Measurements from ENCODE around the gene MADCAM1. TPM values are rescaled to one million over a fixed set of nuclear protein-coding genes. Genes with fewer than 3 reads are reported as not detected.

MADCAM1 gene
- total and polyA plus RNA-seq, 4 donors: 0.24 to 4.4 (median 0.61) TPM

DNA sequence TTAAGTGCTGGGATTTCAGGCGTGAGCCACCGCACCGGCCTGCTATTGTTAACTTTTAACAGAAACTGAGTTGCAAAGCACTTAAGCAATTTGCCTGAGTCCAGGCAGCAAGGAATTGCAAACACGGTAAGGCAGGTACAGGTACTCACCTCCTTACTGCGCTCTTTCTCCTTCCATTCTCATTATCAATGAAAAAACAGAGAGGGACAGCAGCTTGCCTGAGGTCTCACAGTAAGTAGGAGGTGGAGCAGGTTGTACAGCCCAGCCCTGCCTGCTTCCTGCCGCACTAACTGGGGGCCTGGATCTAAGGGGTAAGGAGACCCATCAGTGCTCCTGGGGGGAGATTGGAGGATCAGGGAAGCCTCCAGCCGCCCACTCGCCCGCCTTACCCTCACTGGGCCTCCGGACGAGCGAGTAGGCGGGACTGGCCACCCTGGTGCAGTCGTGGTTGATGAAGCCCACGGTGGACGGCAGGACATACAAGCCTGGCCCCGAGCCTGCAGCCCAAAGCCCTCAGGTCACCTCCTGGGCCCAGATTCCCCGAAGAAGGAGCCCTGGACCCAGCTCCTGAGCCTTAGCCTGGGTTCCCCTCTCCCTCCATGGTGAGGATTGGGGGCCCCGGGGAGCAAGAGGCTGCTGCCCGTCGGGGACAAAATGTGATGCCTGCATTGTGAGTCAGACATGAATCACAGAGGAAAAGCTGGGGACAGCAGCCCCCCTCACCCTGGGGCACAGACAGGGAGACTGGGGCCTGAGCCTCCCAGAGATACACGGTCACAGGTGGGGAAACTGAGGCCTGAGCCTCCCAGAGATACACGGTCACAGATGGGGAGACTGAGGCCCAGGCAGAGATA lies 24.1 kb upstream of the MADCAM1 start:
- Histone ChIP-seq H3K9ac (ENCODE audit: insufficient read depth in 1 of 2, low read length in 2 of 2) (no peak overlapping the region), H3K27ac (ENCODE audit: low read depth in 1 of 2, low read length in 1 of 2) (no peak overlapping the region), H3K4me3 (no peak overlapping the region), H3K4me1 (ENCODE audit: control insufficient read depth in 5 of 5, insufficient read depth in 5 of 5, low read length in 5 of 5) (peaks cover 0 to 2% (median 0%) of the 10 kb centered on the region in 5 donors), H3K36me3 (ENCODE audit: control insufficient read depth in 4 of 4, insufficient read depth in 4 of 4, low read length in 4 of 4) (no peaks in the 10 kb centered on the region), H3K9me3 (ENCODE audit: control insufficient read depth in 4 of 4, insufficient read depth in 3 of 4, low read length in 3 of 4) (no peaks in the 10 kb centered on the region), H3K27me3 (ENCODE audit: control insufficient read depth in 3 of 3, insufficient read depth in 3 of 3, low read length in 2 of 3) (no peaks in the 10 kb centered on the region)
- no peak for TF ChIP-seq CTCF (IDR thresholded peaks at IDR 0.05; ENCODE audit: control extremely low read depth, extremely low read depth)
- WGBS, 2 donors: 69 to 73% methylated on average over 23 of the region's 23 CpGs
- DNase-seq (no peak), ATAC-seq (ENCODE audit: insufficient read depth, low FRiP score) (no peak)

DNA sequence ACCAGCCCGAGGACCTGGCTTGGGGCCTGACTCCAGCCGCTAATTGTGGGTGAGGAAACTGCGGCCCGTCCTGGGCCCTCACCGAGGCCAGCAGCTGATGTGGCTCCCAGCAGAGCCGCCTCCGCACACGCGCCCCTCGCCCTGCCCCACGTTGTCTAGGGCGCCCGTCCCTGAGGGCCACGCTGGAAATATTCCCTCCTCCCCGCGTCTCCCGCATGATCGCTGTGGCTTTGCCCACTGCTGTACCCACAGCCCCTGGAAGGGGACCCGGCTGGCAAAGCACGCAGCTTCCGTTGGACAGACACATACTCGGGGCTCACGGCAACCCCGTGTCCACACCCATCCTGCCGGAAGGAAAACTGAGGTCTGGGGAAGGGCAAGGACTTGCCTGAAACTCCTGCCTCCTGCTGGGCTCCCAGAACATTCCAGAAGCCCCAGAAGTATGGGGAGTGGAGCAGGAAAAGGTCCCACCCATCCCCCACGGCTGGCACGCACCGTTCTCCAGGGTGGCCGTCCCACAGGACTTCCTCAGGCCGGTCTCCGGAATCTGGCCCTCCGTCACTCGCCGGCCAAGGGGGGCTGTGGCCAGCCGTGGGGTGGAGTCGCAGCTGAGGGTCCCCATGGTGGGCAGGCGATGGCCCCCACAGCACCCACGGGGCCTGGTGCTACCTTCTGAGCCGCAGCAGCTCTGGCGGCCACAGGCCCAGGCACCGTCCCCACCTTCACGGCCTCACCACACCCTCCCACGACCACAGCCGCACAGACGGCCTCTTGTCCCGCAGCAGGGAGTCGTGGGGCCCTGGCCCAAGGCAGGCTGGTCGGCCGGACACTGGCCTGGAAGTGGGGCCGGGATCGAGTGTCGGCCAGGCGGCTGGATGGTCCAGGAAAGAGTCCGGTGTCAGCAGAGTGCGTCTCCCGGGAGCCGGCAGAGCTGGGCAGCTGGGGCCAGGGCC lies 21.9 kb upstream of the MADCAM1 start:
- ATAC-seq (ENCODE audit: insufficient read depth, low FRiP score) (no peak), DNase-seq (peak in 1 of 3 donors; percentile 19)
- H3K9ac ChIP-seq (ENCODE audit: insufficient read depth in 1 of 2, low read length in 2 of 2): no peak overlapping the region

DNA sequence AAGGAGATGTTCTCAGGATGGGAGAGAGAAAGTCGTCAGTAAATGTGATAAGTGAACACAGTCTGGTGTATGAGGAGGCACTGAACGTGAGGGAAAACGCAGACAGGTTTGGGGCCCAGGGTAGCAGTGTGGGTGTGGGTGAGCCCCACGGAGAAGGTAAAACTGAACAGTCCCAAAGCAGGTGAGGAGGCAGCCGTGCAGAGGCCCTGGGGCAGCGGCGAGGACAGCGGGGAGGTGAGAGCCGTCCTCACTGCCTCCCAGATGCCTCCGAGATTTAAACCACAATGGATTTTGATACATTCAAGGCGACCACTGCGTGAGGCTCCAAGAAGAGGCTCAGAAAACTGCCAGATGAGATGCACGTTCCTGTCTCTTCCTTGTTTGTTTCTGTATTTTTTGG lies 20.9 kb upstream of the MADCAM1 start:
- DNase-seq (no peak), ATAC-seq (ENCODE audit: insufficient read depth, low FRiP score) (no peak)
- H3K36me3 ChIP-seq (ENCODE audit: control insufficient read depth in 4 of 4, insufficient read depth in 4 of 4, low read length in 4 of 4): no peaks in the 10 kb centered on the region
- no peaks in the 10 kb centered on the region for H3K27me3 ChIP-seq (ENCODE audit: control insufficient read depth in 3 of 3, insufficient read depth in 3 of 3, low read length in 2 of 3)
- peaks cover 0 to 6% (median 2%) of the 10 kb centered on the region in 5 donors for H3K4me1 ChIP-seq (ENCODE audit: control insufficient read depth in 5 of 5, insufficient read depth in 5 of 5, low read length in 5 of 5)
- H3K4me3 ChIP-seq: no peak overlapping the region
- no peak overlapping the region for H3K9ac ChIP-seq (ENCODE audit: insufficient read depth in 1 of 2, low read length in 2 of 2)
- H3K27ac ChIP-seq (ENCODE audit: low read depth in 1 of 2, low read length in 1 of 2): peak overlapping the region in 1 of 2 donors; percentile 34
- WGBS, 2 donors: 83 to 84% methylated on average over 13 of the region's 13 CpGs
- H3K9me3 ChIP-seq (ENCODE audit: control insufficient read depth in 4 of 4, insufficient read depth in 3 of 4, low read length in 3 of 4): peaks cover 0 to 2% (median under 1%) of the 10 kb centered on the region in 4 donors
- no peak for TF ChIP-seq CTCF (IDR thresholded peaks at IDR 0.05; ENCODE audit: control extremely low read depth, extremely low read depth)

More for the DNA sequence above, 21.9 kb upstream of the MADCAM1 start:
- no peaks in the 10 kb centered on the region for H3K27me3 ChIP-seq (ENCODE audit: control insufficient read depth in 3 of 3, insufficient read depth in 3 of 3, low read length in 2 of 3)
- peaks cover 0 to 2% (median 0%) of the 10 kb centered on the region in 5 donors for H3K4me1 ChIP-seq (ENCODE audit: control insufficient read depth in 5 of 5, insufficient read depth in 5 of 5, low read length in 5 of 5)
- peak overlapping the region in 1 of 2 donors; percentile 77 for H3K27ac ChIP-seq (ENCODE audit: low read depth in 1 of 2, low read length in 1 of 2)
- no peaks in the 10 kb centered on the region for H3K36me3 ChIP-seq (ENCODE audit: control insufficient read depth in 4 of 4, insufficient read depth in 4 of 4, low read length in 4 of 4)
- H3K4me3 ChIP-seq: no peak overlapping the region
- H3K9me3 ChIP-seq (ENCODE audit: control insufficient read depth in 4 of 4, insufficient read depth in 3 of 4, low read length in 3 of 4): no peaks in the 10 kb centered on the region
- no peak for TF ChIP-seq CTCF (IDR thresholded peaks at IDR 0.05; ENCODE audit: control extremely low read depth, extremely low read depth)
- 54 to 68% methylated on average over 55 to 57 of the region's 57 CpGs for WGBS, 2 donors
